IPS DF 6.9 (cell line): ENCODE results near the gene CLCN5.

Experiments used
- DNase-seq: peaks from one replicate; pipeline ENCODE4 v3.0.0-alpha.2; 2013; ENCODE audit warnings: low read depth, low spot score
- H3K27ac ChIP-seq: one replicate; pipeline ENCODE4 v1.5.1; 2013; ENCODE audit warnings: low read length, control low read depth
- H3K27me3 ChIP-seq: 2 replicates; pipeline ENCODE4 v1.6.1; 2013; ENCODE audit warnings: mild to moderate bottlenecking, low read length; ENCODE audit not compliant: control insufficient read depth, insufficient read depth
- H3K36me3 ChIP-seq: 2 replicates; pipeline ENCODE4 v1.6.1; 2013; ENCODE audit warnings: low read length; ENCODE audit not compliant: control insufficient read depth, insufficient read depth
- H3K4me1 ChIP-seq: 2 replicates; pipeline ENCODE4 v1.6.1; 2013; ENCODE audit warnings: low read length; ENCODE audit not compliant: control insufficient read depth, insufficient read depth
- H3K4me3 ChIP-seq: 2 replicates; pipeline ENCODE4 v1.5.1; 2013; ENCODE audit warnings: mild to moderate bottlenecking, low read length
- H3K9me3 ChIP-seq: 2 replicates; pipeline ENCODE4 v1.6.1; 2013; ENCODE audit warnings: low read length, inconsistent platforms; ENCODE audit not compliant: control insufficient read depth, insufficient read depth
- WGBS: extraction: QIAGEN DNeasy Blood & Tissue Kit; methylation state at CpG from one replicate; pipeline ENCODE4 v1.1.7; 2013; ENCODE audit warnings: mixed read lengths, missing lambda C conversion rate; ENCODE audit not compliant: insufficient read length, insufficient coverage; 5-methylcytosine and 5-hydroxymethylcytosine counted together

Gene CLCN5

GRCh38 chrX:50075630-50076339 is 153.4 kb downstream of the CLCN5 start:
- no peak overlapping the region for H3K27ac ChIP-seq
- no peak overlapping the region for H3K4me3 ChIP-seq
- H3K36me3 ChIP-seq = no peaks in the 10 kb centered on the region
- H3K27me3 ChIP-seq = no peaks in the 10 kb centered on the region
- WGBS = no CpG with 5 or more reads among the region's 4 CpGs
- no peak for DNase-seq
- no peaks in the 10 kb centered on the region for H3K9me3 ChIP-seq
- no peaks in the 10 kb centered on the region for H3K4me1 ChIP-seq

- no peaks in the 10 kb centered on the region for H3K27me3 ChIP-seq
- WGBS = no CpG with 5 or more reads among the region's 3 CpGs
- H3K4me1 ChIP-seq = no peaks in the 10 kb centered on the region
- H3K9me3 ChIP-seq = no peaks in the 10 kb centered on the region
- H3K36me3 ChIP-seq = no peaks in the 10 kb centered on the region
- H3K27ac ChIP-seq = no peak overlapping the region
- DNase-seq = peak; percentile 5
- no peak overlapping the region for H3K4me3 ChIP-seq
Measured at GRCh38 chrX:50081282-50081889, 159.0 kb downstream of the CLCN5 start.

GRCh38 chrX:50082741-50083140 is 160.3 kb downstream of the CLCN5 start:
- Histone ChIP-seq H3K27ac (no peak overlapping the region), H3K36me3 (no peaks in the 10 kb centered on the region)
- no peak for DNase-seq

DNA sequence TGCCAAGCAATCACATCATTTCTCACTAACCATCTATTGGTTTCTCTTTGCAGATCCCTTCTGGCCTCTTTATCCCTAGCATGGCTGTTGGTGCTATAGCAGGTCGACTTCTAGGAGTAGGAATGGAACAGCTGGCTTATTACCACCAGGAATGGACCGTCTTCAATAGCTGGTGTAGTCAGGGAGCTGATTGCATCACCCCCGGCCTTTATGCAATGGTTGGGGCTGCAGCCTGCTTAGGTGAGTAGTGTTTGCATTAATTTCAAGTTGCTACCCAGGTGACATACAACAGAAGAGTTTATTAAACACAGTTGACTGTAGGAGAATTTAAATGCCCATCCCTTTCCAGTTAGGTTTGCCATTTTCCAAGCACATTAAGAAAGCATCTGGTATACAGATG is 166.2 kb downstream of the CLCN5 start:
- no peak overlapping the region for H3K27ac ChIP-seq
- WGBS = no CpG with 5 or more reads among the region's 3 CpGs
- no peaks in the 10 kb centered on the region for H3K27me3 ChIP-seq
- no peaks in the 10 kb centered on the region for H3K9me3 ChIP-seq
- no peaks in the 10 kb centered on the region for H3K36me3 ChIP-seq
- no peak for DNase-seq
- H3K4me3 ChIP-seq = no peak overlapping the region
- H3K4me1 ChIP-seq = no peaks in the 10 kb centered on the region

More at GRCh38 chrX:50082741-50083140, 160.3 kb downstream of the CLCN5 start:
- Histone ChIP-seq H3K4me3 (no peak overlapping the region), H3K4me1 (no peaks in the 10 kb centered on the region), H3K9me3 (no peaks in the 10 kb centered on the region), H3K27me3 (no peaks in the 10 kb centered on the region)
- WGBS = no CpG with 5 or more reads among the region's 2 CpGs

DNA sequence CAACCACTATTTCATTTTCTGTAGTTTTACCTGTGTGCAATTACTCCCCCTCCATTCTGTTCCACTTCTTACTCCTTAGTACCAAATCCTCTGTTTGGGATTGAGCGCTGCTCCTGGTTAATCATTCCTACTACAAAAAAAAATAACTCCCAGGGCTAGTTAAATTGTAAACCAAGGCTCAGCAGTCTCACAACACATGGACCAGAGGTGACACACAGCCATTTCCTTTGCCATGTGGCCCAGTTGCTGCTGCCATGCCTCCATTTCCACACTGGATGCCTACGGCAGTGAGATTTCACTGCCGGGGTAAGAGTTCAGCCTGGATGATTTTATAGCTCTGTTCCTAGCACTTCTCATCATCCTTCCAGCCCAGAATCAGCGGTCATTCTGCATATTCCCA is 171.2 kb downstream of the CLCN5 start:
- H3K27me3 ChIP-seq = no peaks in the 10 kb centered on the region
- no peak for DNase-seq
- H3K4me3 ChIP-seq = no peak overlapping the region
- H3K9me3 ChIP-seq = no peaks in the 10 kb centered on the region
- no CpG with 5 or more reads among the region's 4 CpGs for WGBS
- H3K27ac ChIP-seq = no peak overlapping the region
- H3K4me1 ChIP-seq = no peaks in the 10 kb centered on the region
- H3K36me3 ChIP-seq = no peaks in the 10 kb centered on the region

DNA sequence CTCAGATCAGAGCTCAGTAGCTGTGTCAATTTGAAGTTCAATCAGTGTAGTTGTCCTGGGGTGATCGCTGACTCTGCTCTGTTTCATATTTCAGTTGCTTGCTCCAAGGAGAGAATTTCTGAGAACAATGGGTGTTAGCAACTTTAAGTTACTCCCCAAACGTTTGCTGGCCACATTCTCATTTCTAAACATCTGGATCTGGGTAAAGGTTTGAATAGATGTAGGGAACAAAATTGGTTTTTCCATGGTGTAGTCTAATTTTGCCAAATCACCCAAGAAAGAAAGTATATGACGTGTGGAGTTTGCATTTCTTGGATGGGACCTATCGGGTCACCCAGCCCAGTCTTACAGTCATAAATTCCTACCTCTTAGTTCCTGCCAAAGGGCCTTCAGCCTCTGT is 174.7 kb downstream of the CLCN5 start:
- Histone ChIP-seq H3K36me3 (no peaks in the 10 kb centered on the region), H3K27ac (no peak overlapping the region), H3K27me3 (no peaks in the 10 kb centered on the region), H3K9me3 (no peaks in the 10 kb centered on the region), H3K4me3 (no peak overlapping the region), H3K4me1 (no peaks in the 10 kb centered on the region)
- no CpG with 5 or more reads among the region's 4 CpGs for WGBS
- DNase-seq = no peak

DNA sequence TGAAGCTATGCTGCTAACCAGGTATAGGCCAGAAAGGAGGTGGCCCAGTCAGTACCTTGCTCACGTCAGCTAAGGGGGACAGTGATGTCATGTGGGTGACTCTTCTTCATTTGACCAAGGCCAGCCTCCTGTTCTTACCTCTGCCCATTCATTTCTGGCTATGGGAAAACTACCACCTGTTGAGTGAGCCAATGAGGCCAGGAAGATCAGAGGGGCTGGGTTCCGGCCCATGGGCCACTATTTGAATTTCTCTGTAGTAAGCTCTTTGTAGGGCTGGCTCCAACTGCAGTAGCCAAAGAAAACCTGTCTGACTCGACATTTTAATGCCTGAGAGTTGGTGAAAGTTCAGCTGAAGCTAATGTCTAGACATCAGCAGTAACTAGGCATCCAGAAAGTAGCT is 175.8 kb downstream of the CLCN5 start:
- Histone ChIP-seq H3K4me3 (no peak overlapping the region), H3K4me1 (no peaks in the 10 kb centered on the region), H3K9me3 (no peaks in the 10 kb centered on the region), H3K27me3 (no peaks in the 10 kb centered on the region), H3K36me3 (no peaks in the 10 kb centered on the region), H3K27ac (no peak overlapping the region)
- DNase-seq = no peak
- WGBS = no CpG with 5 or more reads among the region's 3 CpGs

- no peaks in the 10 kb centered on the region for H3K36me3 ChIP-seq
- no peaks in the 10 kb centered on the region for H3K27me3 ChIP-seq
- WGBS = no CpG with 5 or more reads among the region's 5 CpGs
- no peak overlapping the region for H3K27ac ChIP-seq
- H3K9me3 ChIP-seq = no peaks in the 10 kb centered on the region
- no peak for DNase-seq
- H3K4me1 ChIP-seq = no peaks in the 10 kb centered on the region
- H3K4me3 ChIP-seq = no peak overlapping the region
Measured at GRCh38 chrX:50098749-50099148, 176.4 kb downstream of the CLCN5 start.

- Histone ChIP-seq H3K27ac (no peak overlapping the region), H3K4me1 (no peaks in the 10 kb centered on the region), H3K9me3 (no peaks in the 10 kb centered on the region), H3K27me3 (no peaks in the 10 kb centered on the region), H3K36me3 (no peaks in the 10 kb centered on the region), H3K4me3 (no peak overlapping the region)
- no peak for DNase-seq
- no CpG with 5 or more reads among the region's 4 CpGs for WGBS
Measured at GRCh38 chrX:50099331-50099730, 176.9 kb downstream of the CLCN5 start.

DNA sequence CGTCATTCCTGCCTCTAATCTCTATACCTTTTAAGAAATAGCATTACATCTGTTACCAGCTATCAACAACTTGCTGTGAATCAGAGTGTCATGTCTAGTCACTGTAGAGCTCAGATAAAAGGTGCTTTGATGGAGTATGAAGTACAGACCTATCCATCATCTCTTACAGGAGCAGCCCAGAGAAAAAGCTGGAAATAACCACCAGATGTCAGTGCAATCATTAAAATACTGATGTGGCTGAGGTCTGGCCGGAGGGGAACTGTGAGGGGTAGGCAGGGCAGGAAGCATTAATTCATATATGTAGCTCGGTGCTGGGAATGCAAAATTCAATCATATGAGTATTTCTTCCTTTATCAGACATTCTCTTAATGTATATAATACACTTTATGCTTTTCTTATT is 177.8 kb downstream of the CLCN5 start:
- no peaks in the 10 kb centered on the region for H3K36me3 ChIP-seq
- no peak overlapping the region for H3K27ac ChIP-seq
- no peak overlapping the region for H3K4me3 ChIP-seq
- no peaks in the 10 kb centered on the region for H3K9me3 ChIP-seq
- no peaks in the 10 kb centered on the region for H3K27me3 ChIP-seq
- no peaks in the 10 kb centered on the region for H3K4me1 ChIP-seq
- no peak for DNase-seq
- WGBS = 100% methylated on average over 1 of the region's 3 CpGs

- no peaks in the 10 kb centered on the region for H3K36me3 ChIP-seq
- no peaks in the 10 kb centered on the region for H3K4me1 ChIP-seq
- no peak overlapping the region for H3K4me3 ChIP-seq
- DNase-seq = no peak
- H3K27ac ChIP-seq = no peak overlapping the region
- no peaks in the 10 kb centered on the region for H3K27me3 ChIP-seq
- H3K9me3 ChIP-seq = no peaks in the 10 kb centered on the region
- no CpG with 5 or more reads among the region's 1 CpG for WGBS
Measured at GRCh38 chrX:50103176-50103575, 180.8 kb downstream of the CLCN5 start.
